ENCODE results near the gene KL.

Gene KL

GRCh38 chr13:32969516-32969941 lies 46.7 kb upstream of the KL start:
- TF ChIP-seq CTCF (IDR thresholded peaks at IDR 0.05) = no peak
- H3K27ac ChIP-seq = peak overlapping the region; percentile 49
- no peaks in the 10 kb centered on the region for H3K9me3 ChIP-seq (ENCODE audit: control insufficient read depth, low read length)
- no peak overlapping the region for H3K4me3 ChIP-seq (ENCODE audit: low read depth, low read length)
- no peaks in the 10 kb centered on the region for H3K4me1 ChIP-seq
- no peaks in the 10 kb centered on the region for H3K79me2 ChIP-seq
- no peak overlapping the region for H3K9ac ChIP-seq
- H3K27me3 ChIP-seq (ENCODE audit: control insufficient read depth, insufficient read depth, low read length) = no peaks in the 10 kb centered on the region
- H3K36me3 ChIP-seq (ENCODE audit: control insufficient read depth, insufficient read depth, low read length) = no peaks in the 10 kb centered on the region
- no peak overlapping the region for H2AFZ ChIP-seq
- H3K4me2 ChIP-seq (ENCODE audit: low read length) = no peak overlapping the region

GRCh38 chr13:32976056-32976805 lies 40.0 kb upstream of the KL start:
- no peak overlapping the region for H3K4me3 ChIP-seq (ENCODE audit: low read depth, low read length)
- no peak for TF ChIP-seq CTCF (IDR thresholded peaks at IDR 0.05)

GRCh38 chr13:32976912-32977311 lies 39.3 kb upstream of the KL start:
- Histone ChIP-seq H2AFZ (no peak overlapping the region), H3K4me2 (ENCODE audit: low read length) (no peak overlapping the region), H3K27me3 (ENCODE audit: control insufficient read depth, insufficient read depth, low read length) (no peaks in the 10 kb centered on the region), H3K4me3 (ENCODE audit: low read depth, low read length) (no peak overlapping the region), H3K36me3 (ENCODE audit: control insufficient read depth, insufficient read depth, low read length) (no peaks in the 10 kb centered on the region), H3K4me1 (no peaks in the 10 kb centered on the region), H3K9me3 (ENCODE audit: control insufficient read depth, low read length) (no peaks in the 10 kb centered on the region), H3K79me2 (no peaks in the 10 kb centered on the region), H3K9ac (no peak overlapping the region), H3K27ac (no peak overlapping the region)
- TF ChIP-seq CTCF (IDR thresholded peaks at IDR 0.05) = no peak

More at GRCh38 chr13:32976056-32976805, 40.0 kb upstream of the KL start:
- H3K9ac ChIP-seq = no peak overlapping the region
- no peaks in the 10 kb centered on the region for H3K36me3 ChIP-seq (ENCODE audit: control insufficient read depth, insufficient read depth, low read length)
- H3K79me2 ChIP-seq = no peaks in the 10 kb centered on the region
- no peaks in the 10 kb centered on the region for H3K9me3 ChIP-seq (ENCODE audit: control insufficient read depth, low read length)
- H3K4me1 ChIP-seq = no peaks in the 10 kb centered on the region
- H3K4me2 ChIP-seq (ENCODE audit: low read length) = no peak overlapping the region
- no peak overlapping the region for H2AFZ ChIP-seq
- H3K27me3 ChIP-seq (ENCODE audit: control insufficient read depth, insufficient read depth, low read length) = no peaks in the 10 kb centered on the region
- no peak overlapping the region for H3K27ac ChIP-seq

GRCh38 chr13:32977321-32977720 lies 38.9 kb upstream of the KL start:
- no peak for TF ChIP-seq CTCF (IDR thresholded peaks at IDR 0.05)
- Histone ChIP-seq H3K9me3 (ENCODE audit: control insufficient read depth, low read length) (no peaks in the 10 kb centered on the region), H3K9ac (no peak overlapping the region), H3K4me1 (no peaks in the 10 kb centered on the region), H3K4me3 (ENCODE audit: low read depth, low read length) (no peak overlapping the region), H3K27me3 (ENCODE audit: control insufficient read depth, insufficient read depth, low read length) (no peaks in the 10 kb centered on the region), H3K4me2 (ENCODE audit: low read length) (no peak overlapping the region), H3K36me3 (ENCODE audit: control insufficient read depth, insufficient read depth, low read length) (no peaks in the 10 kb centered on the region), H3K79me2 (no peaks in the 10 kb centered on the region), H2AFZ (no peak overlapping the region), H3K27ac (no peak overlapping the region)

- Histone ChIP-seq H3K9ac (no peak overlapping the region), H3K27me3 (ENCODE audit: control insufficient read depth, insufficient read depth, low read length) (no peaks in the 10 kb centered on the region), H3K79me2 (no peaks in the 10 kb centered on the region), H3K4me3 (ENCODE audit: low read depth, low read length) (no peak overlapping the region), H2AFZ (no peak overlapping the region), H3K36me3 (ENCODE audit: control insufficient read depth, insufficient read depth, low read length) (no peaks in the 10 kb centered on the region), H3K27ac (no peak overlapping the region), H3K4me1 (no peaks in the 10 kb centered on the region), H3K9me3 (ENCODE audit: control insufficient read depth, low read length) (no peaks in the 10 kb centered on the region), H3K4me2 (ENCODE audit: low read length) (no peak overlapping the region)
- no peak for TF ChIP-seq CTCF (IDR thresholded peaks at IDR 0.05)
Observed at GRCh38 chr13:32978278-32978677, 37.9 kb upstream of the KL start.
